GM23338 (cell line): Measurements from ENCODE around the gene SKA3. TPM values are rescaled to one million over a fixed set of nuclear protein-coding genes. Genes with fewer than 3 reads are reported as not detected.

Experiments used
- ATAC-seq: fragments of 200-7000 bp; cut with Tn5 transposase; 3 replicates; pipeline ENCODE4 v1.9.1; 2020
- DNase-seq: peaks from one replicate; pipeline ENCODE4 v3.0.0-alpha.2; 2015; ENCODE audit warnings: low spot score
- H2AFZ ChIP-seq: fragments of 200-600 bp; sonication (generic); 2 replicates; pipeline ENCODE4 v1.8.0; 2016; ENCODE audit warnings: antibody characterized with exemption, mild to moderate bottlenecking, moderate library complexity
- H3F3A ChIP-seq: fragments of 200-600 bp; sonication (generic); replicated peaks from 2 replicates; pipeline ENCODE4 v1.8.0; 2017; ENCODE audit warnings: antibody characterized with exemption, mixed run types, low read depth
- H3K27ac ChIP-seq: fragments of 200-600 bp; sonication (generic); 2 replicates; pipeline ENCODE4 v1.6.1; 2016; ENCODE audit warnings: low read depth
- H3K27me3 ChIP-seq: fragments of 200-600 bp; sonication (generic); 2 replicates; pipeline ENCODE4 v1.8.0; 2016; ENCODE audit warnings: mild to moderate bottlenecking, mixed run types, moderate library complexity; ENCODE audit not compliant: insufficient read depth
- H3K36me3 ChIP-seq: fragments of 200-600 bp; sonication (generic); 2 replicates; pipeline ENCODE4 v1.8.0; 2016; ENCODE audit warnings: mild to moderate bottlenecking; ENCODE audit not compliant: insufficient read depth
- H3K4me1 ChIP-seq: fragments of 200-600 bp; sonication (generic); 2 replicates; pipeline ENCODE4 v1.8.0; 2016; ENCODE audit warnings: mild to moderate bottlenecking, moderate library complexity; ENCODE audit not compliant: insufficient read depth
- H3K4me2 ChIP-seq: fragments of 200-600 bp; sonication (generic); 2 replicates; pipeline ENCODE4 v1.7.1; 2017; ENCODE audit warnings: mixed run types
- H3K4me3 ChIP-seq: fragments of 200-600 bp; sonication (generic); 2 replicates; pipeline ENCODE4 v1.6.1; 2016; ENCODE audit warnings: mixed run types
- H3K79me2 ChIP-seq: fragments of 200-600 bp; sonication (generic); replicated peaks from 2 replicates; pipeline ENCODE4 v1.8.0; 2017; ENCODE audit warnings: mild to moderate bottlenecking; ENCODE audit not compliant: insufficient read depth
- H3K9me2 ChIP-seq: fragments of 200-600 bp; sonication (generic); 2 replicates; pipeline ENCODE4 v1.8.0; 2017; ENCODE audit not compliant: insufficient read depth
- H4K20me1 ChIP-seq: fragments of 200-600 bp; sonication (generic); replicated peaks from 2 replicates; pipeline ENCODE4 v1.8.0; 2017; ENCODE audit warnings: mild to moderate bottlenecking; ENCODE audit not compliant: insufficient read depth
- H3K27ac Mint-ChIP-seq: 2 replicates; pipeline ENCODE4 v1.8.0; 2020; ENCODE audit warnings: inconsistent platforms, mild to moderate bottlenecking, moderate library complexity, mixed read lengths
- H3K27me3 Mint-ChIP-seq: 3 replicates; pipeline ENCODE4 v1.8.0; 2022; ENCODE audit warnings: low read depth, mild to moderate bottlenecking, moderate library complexity, mixed read lengths, inconsistent platforms; ENCODE audit not compliant: insufficient read depth, poor library complexity
- H3K36me3 Mint-ChIP-seq: 3 replicates; pipeline ENCODE4 v1.8.0; 2021; ENCODE audit warnings: low read depth, mild to moderate bottlenecking, inconsistent platforms, moderate library complexity, mixed read lengths
- H3K4me1 Mint-ChIP-seq: 3 replicates; pipeline ENCODE4 v1.8.0; 2020; ENCODE audit warnings: mild to moderate bottlenecking, inconsistent platforms, mixed read lengths
- H3K4me3 Mint-ChIP-seq: 3 replicates; pipeline ENCODE4 v1.8.0; 2021; ENCODE audit warnings: moderate library complexity, mild to moderate bottlenecking, inconsistent platforms, mixed read lengths
- H3K9me3 Mint-ChIP-seq: 3 replicates; pipeline ENCODE4 v1.8.0; 2020; ENCODE audit warnings: moderate library complexity, mild to moderate bottlenecking, inconsistent platforms, mixed read lengths
- CREB1 ChIP-seq: fragments of 250-450 bp; sonication (Bioruptor Pico); IDR thresholded peaks from 2 replicates; pipeline ENCODE4 v1.5.0; 2020; ENCODE audit warnings: low read depth, mild to moderate bottlenecking, moderate library complexity
- EZH2 ChIP-seq: fragments of 200-600 bp; sonication (generic); IDR thresholded peaks from one replicate; pipeline ENCODE4 v1.8.0; 2017; ENCODE audit warnings: antibody characterized with exemption, mild to moderate bottlenecking, low read depth; ENCODE audit not compliant: unreplicated experiment
- EZH2phosphoT487 ChIP-seq: fragments of 200-600 bp; sonication (generic); IDR thresholded peaks from one replicate; pipeline ENCODE4 v1.8.1; 2018; ENCODE audit warnings: antibody characterized with exemption; ENCODE audit not compliant: unreplicated experiment
- JUNB ChIP-seq: IDR thresholded peaks from one replicate; pipeline ENCODE4 v1.6.1; 2016; ENCODE audit warnings: antibody characterized with exemption; ENCODE audit not compliant: unreplicated experiment
- NANOG ChIP-seq: IDR thresholded peaks from 2 replicates; pipeline ENCODE4 v1.6.1; 2016; ENCODE audit warnings: antibody characterized with exemption, borderline replicate concordance
- POLR2AphosphoS5 ChIP-seq: IDR thresholded peaks from 2 replicates; pipeline ENCODE4 v1.6.1; 2016; ENCODE audit warnings: antibody characterized with exemption, low read depth
- STAT1 ChIP-seq: IDR thresholded peaks from one replicate; pipeline ENCODE4 v1.6.1; 2016; ENCODE audit warnings: antibody characterized with exemption; ENCODE audit not compliant: unreplicated experiment
- ZNF114 ChIP-seq: fragments of 250-450 bp; sonication (Bioruptor Pico); IDR thresholded peaks from 2 replicates; pipeline ENCODE4 v1.5.0; 2020; ENCODE audit warnings: mild to moderate bottlenecking, moderate library complexity
- ZNF331 ChIP-seq: fragments of 250-450 bp; sonication (Bioruptor Pico); IDR thresholded peaks from 2 replicates; pipeline ENCODE4 v1.5.0; 2020; ENCODE audit warnings: low read depth, mild to moderate bottlenecking, moderate library complexity
- ZNF462 ChIP-seq: fragments of 250-450 bp; sonication (Bioruptor Pico); IDR thresholded peaks from 2 replicates; pipeline ENCODE4 v1.5.0; 2020; ENCODE audit warnings: mild to moderate bottlenecking, moderate library complexity
- polyA plus RNA-seq: library from polyadenylated mRNA; unstranded; fragments of >200 nt; fragmentation: Nextera tagmentation; extraction: Ambion mirVana; gene quantifications from 2 replicates; pipeline ENCODE4 v1.2.1, GENCODE V29; 2016
- total RNA-seq: library from RNA; depleted of rRNA; stranded (reverse); fragments of >200 nt; shearing (Covaris generic); gene quantifications from 2 replicates; pipeline ENCODE4 v1.2.3, GENCODE V29; 2014
- TF ChIP-seq, protein P1 (sequence below): IDR thresholded peaks from 2 replicates; pipeline ENCODE4 v1.6.1; 2016; ENCODE audit warnings: antibody characterized with exemption
- TF ChIP-seq, protein P2 (sequence below): IDR thresholded peaks from one replicate; pipeline ENCODE4 v1.6.1; 2018; ENCODE audit warnings: antibody characterized with exemption; ENCODE audit not compliant: unreplicated experiment
- TF ChIP-seq, protein P3 (sequence below), 2 experiments: fragments of 200-600 bp in 1 of 2; sonication (generic) in 1 of 2; conservative IDR thresholded peaks; 2 replicates each; pipeline versions ENCODE4 v1.5.1 to v1.6.1; 2016 to 2017; ENCODE audit warnings: antibody characterized with exemption in 2 of 2, low read depth in 2 of 2, mild to moderate bottlenecking in 2 of 2, moderate library complexity in 1 of 2

The SKA3 gene
- total and polyA plus RNA-seq, 2 experiments from 2014 or later = 65.9 to 179 TPM

- Mint-ChIP-seq H3K36me3 (peaks cover 2% of the 10 kb centered on the region; the same call in 2 of the 3 replicates), H3K27ac (no peak overlapping the region), H3K4me1 (peaks cover 24% of the 10 kb centered on the region), H3K4me3 (no peak overlapping the region), H3K27me3 (peaks cover 8% of the 10 kb centered on the region), H3K9me3 (peaks cover 9% of the 10 kb centered on the region)
- Histone ChIP-seq H3K27ac (no peak overlapping the region), H3K79me2 (no peaks in the 10 kb centered on the region), H3K36me3 (no peaks in the 10 kb centered on the region), H4K20me1 (no peaks in the 10 kb centered on the region), H3K4me2 (no peak overlapping the region), H3F3A (no peaks in the 10 kb centered on the region), H3K4me3 (no peak overlapping the region), H3K27me3 (no peaks in the 10 kb centered on the region), H3K4me1 (0 out of 2 replicates have a peak, but pooled peaks cover 4% of the 10 kb centered on the region), H2AFZ (peak overlapping the region; percentile 87), H3K9me2 (no peaks in the 10 kb centered on the region; the same call in 1 of the 2 replicates)
- TF ChIP-seq, protein P1, sequence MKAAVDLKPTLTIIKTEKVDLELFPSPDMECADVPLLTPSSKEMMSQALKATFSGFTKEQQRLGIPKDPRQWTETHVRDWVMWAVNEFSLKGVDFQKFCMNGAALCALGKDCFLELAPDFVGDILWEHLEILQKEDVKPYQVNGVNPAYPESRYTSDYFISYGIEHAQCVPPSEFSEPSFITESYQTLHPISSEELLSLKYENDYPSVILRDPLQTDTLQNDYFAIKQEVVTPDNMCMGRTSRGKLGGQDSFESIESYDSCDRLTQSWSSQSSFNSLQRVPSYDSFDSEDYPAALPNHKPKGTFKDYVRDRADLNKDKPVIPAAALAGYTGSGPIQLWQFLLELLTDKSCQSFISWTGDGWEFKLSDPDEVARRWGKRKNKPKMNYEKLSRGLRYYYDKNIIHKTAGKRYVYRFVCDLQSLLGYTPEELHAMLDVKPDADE = no peak
- TF ChIP-seq POLR2AphosphoS5 (no peak), CREB1 (CRISPR knock-in tag) (no peak), ZNF114 (CRISPR knock-in tag) (no peak), EZH2 (no peak), ZNF462 (CRISPR knock-in tag) (no peak), EZH2phosphoT487 (no peak), NANOG (no peak), JUNB (no peak), ZNF331 (CRISPR knock-in tag) (no peak), STAT1 (no peak)
- TF ChIP-seq, protein P2, sequence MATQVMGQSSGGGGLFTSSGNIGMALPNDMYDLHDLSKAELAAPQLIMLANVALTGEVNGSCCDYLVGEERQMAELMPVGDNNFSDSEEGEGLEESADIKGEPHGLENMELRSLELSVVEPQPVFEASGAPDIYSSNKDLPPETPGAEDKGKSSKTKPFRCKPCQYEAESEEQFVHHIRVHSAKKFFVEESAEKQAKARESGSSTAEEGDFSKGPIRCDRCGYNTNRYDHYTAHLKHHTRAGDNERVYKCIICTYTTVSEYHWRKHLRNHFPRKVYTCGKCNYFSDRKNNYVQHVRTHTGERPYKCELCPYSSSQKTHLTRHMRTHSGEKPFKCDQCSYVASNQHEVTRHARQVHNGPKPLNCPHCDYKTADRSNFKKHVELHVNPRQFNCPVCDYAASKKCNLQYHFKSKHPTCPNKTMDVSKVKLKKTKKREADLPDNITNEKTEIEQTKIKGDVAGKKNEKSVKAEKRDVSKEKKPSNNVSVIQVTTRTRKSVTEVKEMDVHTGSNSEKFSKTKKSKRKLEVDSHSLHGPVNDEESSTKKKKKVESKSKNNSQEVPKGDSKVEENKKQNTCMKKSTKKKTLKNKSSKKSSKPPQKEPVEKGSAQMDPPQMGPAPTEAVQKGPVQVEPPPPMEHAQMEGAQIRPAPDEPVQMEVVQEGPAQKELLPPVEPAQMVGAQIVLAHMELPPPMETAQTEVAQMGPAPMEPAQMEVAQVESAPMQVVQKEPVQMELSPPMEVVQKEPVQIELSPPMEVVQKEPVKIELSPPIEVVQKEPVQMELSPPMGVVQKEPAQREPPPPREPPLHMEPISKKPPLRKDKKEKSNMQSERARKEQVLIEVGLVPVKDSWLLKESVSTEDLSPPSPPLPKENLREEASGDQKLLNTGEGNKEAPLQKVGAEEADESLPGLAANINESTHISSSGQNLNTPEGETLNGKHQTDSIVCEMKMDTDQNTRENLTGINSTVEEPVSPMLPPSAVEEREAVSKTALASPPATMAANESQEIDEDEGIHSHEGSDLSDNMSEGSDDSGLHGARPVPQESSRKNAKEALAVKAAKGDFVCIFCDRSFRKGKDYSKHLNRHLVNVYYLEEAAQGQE = no peak
- TF ChIP-seq, protein P3, sequence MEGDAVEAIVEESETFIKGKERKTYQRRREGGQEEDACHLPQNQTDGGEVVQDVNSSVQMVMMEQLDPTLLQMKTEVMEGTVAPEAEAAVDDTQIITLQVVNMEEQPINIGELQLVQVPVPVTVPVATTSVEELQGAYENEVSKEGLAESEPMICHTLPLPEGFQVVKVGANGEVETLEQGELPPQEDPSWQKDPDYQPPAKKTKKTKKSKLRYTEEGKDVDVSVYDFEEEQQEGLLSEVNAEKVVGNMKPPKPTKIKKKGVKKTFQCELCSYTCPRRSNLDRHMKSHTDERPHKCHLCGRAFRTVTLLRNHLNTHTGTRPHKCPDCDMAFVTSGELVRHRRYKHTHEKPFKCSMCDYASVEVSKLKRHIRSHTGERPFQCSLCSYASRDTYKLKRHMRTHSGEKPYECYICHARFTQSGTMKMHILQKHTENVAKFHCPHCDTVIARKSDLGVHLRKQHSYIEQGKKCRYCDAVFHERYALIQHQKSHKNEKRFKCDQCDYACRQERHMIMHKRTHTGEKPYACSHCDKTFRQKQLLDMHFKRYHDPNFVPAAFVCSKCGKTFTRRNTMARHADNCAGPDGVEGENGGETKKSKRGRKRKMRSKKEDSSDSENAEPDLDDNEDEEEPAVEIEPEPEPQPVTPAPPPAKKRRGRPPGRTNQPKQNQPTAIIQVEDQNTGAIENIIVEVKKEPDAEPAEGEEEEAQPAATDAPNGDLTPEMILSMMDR (conservative IDR thresholded peaks at IDR 0.05; ENCODE audit: low read depth in 2 of 2) = no peak
- no peak for ATAC-seq
- no peak for DNase-seq
Observed at GRCh38 chr13:21115231-21115630, 61.1 kb downstream of the SKA3 start.
